ENCODE data around the gene TCF4. TPM values are rescaled to one million over a fixed set of nuclear protein-coding genes. Genes with fewer than 3 reads are reported as not detected.

TCF4 gene
- polyA plus RNA-seq, 1 donor (not counting 4 experiments of a cell fraction or from before 2014, with no cell fraction given): 9.7 TPM

GRCh38 chr18:55513161-55513560, 74.8 kb downstream of the TCF4 start:
- no peaks in the 10 kb centered on the region for H3K36me3 ChIP-seq (ENCODE audit: control insufficient read depth in 2 of 2, extremely low read depth in 1 of 2, insufficient read depth in 2 of 2, low read length in 2 of 2)
- dilution Hi-C loops (cut with MboI; ENCODE audit: extremely low pct_ligation_motif_present, low sequenced_read_pairs): no loop called here
- no peak overlapping the region for H2AFZ ChIP-seq (ENCODE audit: control insufficient read depth, low read length)
- no peak for TF ChIP-seq EZH2 (IDR thresholded peaks at IDR 0.05; ENCODE audit: low read length)
- no peak for TF ChIP-seq CTCF (optimal IDR thresholded peaks at IDR 0.05 in 1 of 3, IDR thresholded peaks at IDR 0.05 in 1 of 3, conservative IDR thresholded peaks at IDR 0.05 in 1 of 3; ENCODE audit: extremely low read depth in 1 of 3, insufficient read depth in 2 of 3, low read length in 3 of 3)
- H3K9me3 ChIP-seq (ENCODE audit: control insufficient read depth, low read depth, low read length): no peaks in the 10 kb centered on the region
- H4K20me1 ChIP-seq (ENCODE audit: control insufficient read depth, extremely low read depth, insufficient read depth, low read length): no peaks in the 10 kb centered on the region
- peaks cover 19% of the 10 kb centered on the region for H3K4me1 ChIP-seq (ENCODE audit: control insufficient read depth, extremely low read depth, insufficient read depth, low read length)
- FAIRE-seq: no peak
- no peaks in the 10 kb centered on the region for H3K9me1 ChIP-seq (ENCODE audit: control insufficient read depth, extremely low read depth, insufficient read depth, low read length)
- no peak for DNase-seq (ENCODE audit: low read depth, low spot score)
- no peaks in the 10 kb centered on the region for H3K27me3 ChIP-seq (ENCODE audit: control insufficient read depth, extremely low read depth, insufficient read depth, low read length)
- H3K27ac ChIP-seq (ENCODE audit: control insufficient read depth, insufficient read depth, low read length): no peak overlapping the region
- H3K4me3 ChIP-seq (ENCODE audit: control insufficient read depth in 2 of 3, extremely low read depth in 1 of 3, insufficient read depth in 2 of 3, low read depth in 1 of 3, low read length in 3 of 3): no peak overlapping the region
- H3K4me2 ChIP-seq (ENCODE audit: control insufficient read depth, extremely low read depth, insufficient read depth, low read depth, low read length): no peak overlapping the region
- H3K9ac ChIP-seq (ENCODE audit: control insufficient read depth, extremely low read depth, insufficient read depth, low read length): no peak overlapping the region
- H3K79me2 ChIP-seq (ENCODE audit: control insufficient read depth, insufficient read depth, low read length): no peaks in the 10 kb centered on the region

- no peak for FAIRE-seq
- TF ChIP-seq CTCF (optimal IDR thresholded peaks at IDR 0.05 in 1 of 3, IDR thresholded peaks at IDR 0.05 in 1 of 3, conservative IDR thresholded peaks at IDR 0.05 in 1 of 3; ENCODE audit: extremely low read depth in 1 of 3, insufficient read depth in 2 of 3, low read length in 3 of 3): no peak
- no peak for TF ChIP-seq EZH2 (IDR thresholded peaks at IDR 0.05; ENCODE audit: low read length)
- H2AFZ ChIP-seq (ENCODE audit: control insufficient read depth, low read length): no peak overlapping the region
- H3K27me3 ChIP-seq (ENCODE audit: control insufficient read depth, extremely low read depth, insufficient read depth, low read length): no peaks in the 10 kb centered on the region
- H3K4me1 ChIP-seq (ENCODE audit: control insufficient read depth, extremely low read depth, insufficient read depth, low read length): peaks cover 19% of the 10 kb centered on the region
- no peak for DNase-seq (ENCODE audit: low read depth, low spot score)
- H3K9me1 ChIP-seq (ENCODE audit: control insufficient read depth, extremely low read depth, insufficient read depth, low read length): no peaks in the 10 kb centered on the region
- no peaks in the 10 kb centered on the region for H3K79me2 ChIP-seq (ENCODE audit: control insufficient read depth, insufficient read depth, low read length)
- H3K27ac ChIP-seq (ENCODE audit: control insufficient read depth, insufficient read depth, low read length): no peak overlapping the region
- H3K36me3 ChIP-seq (ENCODE audit: control insufficient read depth in 2 of 2, extremely low read depth in 1 of 2, insufficient read depth in 2 of 2, low read length in 2 of 2): no peaks in the 10 kb centered on the region
- no peak overlapping the region for H3K9ac ChIP-seq (ENCODE audit: control insufficient read depth, extremely low read depth, insufficient read depth, low read length)
- H4K20me1 ChIP-seq (ENCODE audit: control insufficient read depth, extremely low read depth, insufficient read depth, low read length): no peaks in the 10 kb centered on the region
- dilution Hi-C loops (cut with MboI; ENCODE audit: extremely low pct_ligation_motif_present, low sequenced_read_pairs): no loop called here
- no peaks in the 10 kb centered on the region for H3K9me3 ChIP-seq (ENCODE audit: control insufficient read depth, low read depth, low read length)
- H3K4me2 ChIP-seq (ENCODE audit: control insufficient read depth, extremely low read depth, insufficient read depth, low read depth, low read length): no peak overlapping the region
- no peak overlapping the region for H3K4me3 ChIP-seq (ENCODE audit: control insufficient read depth in 2 of 3, extremely low read depth in 1 of 3, insufficient read depth in 2 of 3, low read depth in 1 of 3, low read length in 3 of 3)
These were observed 76.7 kb downstream of the TCF4 start for GRCh38 chr18:55511277-55511676.

All from keratinocyte (primary cell).